GM18907 (cell line): ENCODE results near the gene ZYX.
A peak's percentile ranks its signal among the peaks of the same experiment; 100 is the strongest.

ENCODE experiments used
- ATAC-seq: cut with Tn5 transposase; IDR thresholded peaks from one replicate; pipeline ENCODE4 v1.9.1; 2021; ENCODE audit warnings: mild to moderate bottlenecking, moderate library complexity; ENCODE audit not compliant: unreplicated experiment

Gene ZYX, protein sequence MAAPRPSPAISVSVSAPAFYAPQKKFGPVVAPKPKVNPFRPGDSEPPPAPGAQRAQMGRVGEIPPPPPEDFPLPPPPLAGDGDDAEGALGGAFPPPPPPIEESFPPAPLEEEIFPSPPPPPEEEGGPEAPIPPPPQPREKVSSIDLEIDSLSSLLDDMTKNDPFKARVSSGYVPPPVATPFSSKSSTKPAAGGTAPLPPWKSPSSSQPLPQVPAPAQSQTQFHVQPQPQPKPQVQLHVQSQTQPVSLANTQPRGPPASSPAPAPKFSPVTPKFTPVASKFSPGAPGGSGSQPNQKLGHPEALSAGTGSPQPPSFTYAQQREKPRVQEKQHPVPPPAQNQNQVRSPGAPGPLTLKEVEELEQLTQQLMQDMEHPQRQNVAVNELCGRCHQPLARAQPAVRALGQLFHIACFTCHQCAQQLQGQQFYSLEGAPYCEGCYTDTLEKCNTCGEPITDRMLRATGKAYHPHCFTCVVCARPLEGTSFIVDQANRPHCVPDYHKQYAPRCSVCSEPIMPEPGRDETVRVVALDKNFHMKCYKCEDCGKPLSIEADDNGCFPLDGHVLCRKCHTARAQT

DNA sequence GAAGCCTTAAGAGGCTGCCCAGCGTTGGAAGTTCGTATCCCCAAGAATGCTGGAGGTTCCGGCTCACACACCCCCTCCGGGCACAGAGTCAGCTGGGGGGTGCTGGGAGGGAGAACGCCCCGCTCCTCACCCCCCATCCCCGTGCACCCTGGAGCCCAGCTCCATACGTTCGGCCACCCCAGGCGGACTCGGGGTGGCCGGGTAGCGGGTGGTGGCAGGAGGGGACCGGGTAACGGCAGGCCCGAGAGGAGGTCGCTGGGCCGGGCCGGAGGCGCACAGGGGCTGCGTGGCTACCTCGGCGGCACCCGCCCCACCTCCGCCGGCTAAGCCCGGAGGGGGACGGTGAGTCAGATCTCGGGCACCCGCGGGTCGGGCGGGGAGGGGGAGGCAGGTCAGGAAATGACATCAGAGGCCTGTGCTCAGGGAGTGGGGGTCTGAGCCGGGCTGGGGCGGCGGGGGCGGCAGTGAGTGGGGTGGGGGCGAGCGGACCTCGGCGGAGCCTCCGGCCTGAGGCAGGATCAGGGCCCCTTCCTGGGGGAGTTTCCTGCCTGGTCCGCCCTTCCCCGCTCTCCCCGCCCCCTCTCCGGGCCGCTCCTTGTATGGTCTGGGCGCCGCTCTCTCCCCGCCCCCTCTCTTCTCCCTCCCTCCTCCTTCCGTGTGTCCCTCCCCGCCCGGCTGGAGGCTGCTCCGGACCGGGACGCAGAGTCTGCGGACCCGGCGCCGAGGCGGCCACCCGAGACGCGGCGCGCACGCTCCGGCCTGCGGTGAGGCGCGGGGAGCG lies at the start of gene ZYX:
ZYX (plus strand) TSS at position 700 of the 781 bp plus-strand sequence. CDS start 227 bp downstream, outside the sequence.
- peak; percentile 81 for ATAC-seq

DNA sequence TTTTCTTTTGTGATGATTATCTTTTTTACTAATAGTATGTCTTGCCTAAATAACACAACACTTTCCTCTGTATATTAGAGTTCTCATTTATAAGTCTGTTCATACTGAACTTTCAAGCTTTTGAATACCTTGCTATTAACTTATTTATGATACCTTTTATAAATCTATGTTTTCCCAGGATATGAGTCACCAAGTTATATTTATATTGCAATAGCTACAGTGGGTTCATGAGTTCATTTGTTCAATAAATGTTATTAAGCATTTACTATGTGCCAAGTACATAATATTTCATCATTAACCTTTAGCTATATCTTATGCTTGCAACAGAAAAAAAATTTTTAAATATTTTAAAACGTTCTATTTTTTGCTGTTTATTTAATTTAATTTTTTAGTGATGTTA lies 46.9 kb upstream of the ZYX start:
- no peak for ATAC-seq

DNA sequence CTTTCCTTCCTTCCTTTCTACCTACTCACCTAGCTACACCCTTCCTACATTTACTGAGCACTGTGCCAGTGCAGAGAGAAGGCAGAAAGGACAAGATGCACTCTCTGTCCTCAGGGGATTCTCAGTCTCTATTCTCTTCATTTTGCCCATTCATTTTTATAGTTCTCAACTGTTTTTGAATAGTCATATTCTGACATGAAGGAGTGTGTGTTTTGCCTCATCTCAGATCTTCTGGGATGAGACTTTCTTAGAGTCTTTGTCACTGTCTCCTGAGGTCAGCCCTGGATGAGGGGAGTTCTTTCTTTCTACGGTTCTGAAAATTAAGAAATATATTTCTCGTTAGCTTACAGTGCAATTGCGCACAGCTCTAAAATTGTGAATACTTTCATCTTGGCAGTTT lies 43.9 kb upstream of the ZYX start:
- no peak for ATAC-seq

DNA sequence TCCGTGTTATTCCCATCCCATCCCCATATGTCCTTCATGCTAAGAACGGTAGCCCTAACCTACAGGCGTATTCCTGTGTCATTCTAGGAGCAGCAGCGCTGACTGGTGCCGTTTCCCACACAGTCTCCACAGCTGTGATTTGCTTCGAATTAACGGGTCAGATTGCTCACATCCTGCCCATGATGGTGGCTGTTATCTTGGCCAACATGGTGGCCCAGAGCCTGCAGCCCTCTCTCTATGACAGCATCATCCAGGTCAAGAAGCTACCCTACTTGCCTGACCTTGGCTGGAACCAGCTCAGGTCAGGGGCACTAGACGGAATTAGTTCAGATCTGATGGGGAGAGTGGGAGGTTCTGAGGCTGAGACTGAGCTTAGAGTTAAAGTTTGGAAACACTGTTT lies 39.3 kb upstream of the ZYX start:
- no peak for ATAC-seq

DNA sequence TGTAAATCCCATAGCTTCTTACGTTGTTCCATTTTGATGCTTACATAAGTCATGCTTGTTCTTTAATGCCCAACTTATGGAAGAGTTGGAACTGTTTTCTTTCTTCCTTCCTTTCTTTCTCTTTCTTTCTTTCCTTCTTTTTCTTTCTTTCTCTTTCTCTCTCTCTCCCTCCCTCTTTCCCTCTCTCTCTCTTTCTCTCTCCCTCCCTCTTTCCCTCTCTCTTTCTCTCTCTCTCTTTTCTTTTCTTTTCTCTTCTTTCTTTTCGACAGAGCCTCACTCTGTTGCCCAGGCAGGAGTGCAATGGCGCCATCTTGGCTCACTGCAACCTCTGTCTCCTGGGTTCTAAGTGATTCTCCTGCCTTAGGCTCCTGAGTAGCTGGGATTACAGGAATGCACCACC lies 37.5 kb upstream of the ZYX start:
- ATAC-seq: no peak

DNA sequence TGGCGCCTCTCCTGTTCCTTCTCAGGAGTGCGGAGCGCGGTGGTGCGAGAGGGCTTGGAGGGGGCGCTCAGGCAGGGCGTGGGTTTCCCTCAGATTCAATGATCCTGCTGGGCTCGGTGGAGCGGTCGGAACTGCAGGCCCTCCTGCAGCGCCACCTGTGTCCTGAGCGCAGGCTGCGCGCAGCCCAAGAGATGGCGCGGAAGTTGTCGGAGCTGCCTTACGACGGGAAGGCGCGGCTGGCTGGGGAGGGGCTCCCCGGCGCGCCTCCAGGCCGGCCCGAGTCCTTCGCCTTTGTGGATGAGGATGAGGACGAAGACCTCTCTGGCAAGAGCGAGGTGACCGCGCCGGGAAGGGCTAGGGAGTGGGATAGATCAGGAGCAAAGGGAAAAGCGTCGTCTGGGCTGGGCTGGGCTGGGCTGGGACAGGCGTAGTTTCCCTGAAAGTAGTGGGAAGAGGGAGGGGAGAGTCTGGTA lies 35.7 kb upstream of the ZYX start:
- peak; percentile 77 for ATAC-seq

DNA sequence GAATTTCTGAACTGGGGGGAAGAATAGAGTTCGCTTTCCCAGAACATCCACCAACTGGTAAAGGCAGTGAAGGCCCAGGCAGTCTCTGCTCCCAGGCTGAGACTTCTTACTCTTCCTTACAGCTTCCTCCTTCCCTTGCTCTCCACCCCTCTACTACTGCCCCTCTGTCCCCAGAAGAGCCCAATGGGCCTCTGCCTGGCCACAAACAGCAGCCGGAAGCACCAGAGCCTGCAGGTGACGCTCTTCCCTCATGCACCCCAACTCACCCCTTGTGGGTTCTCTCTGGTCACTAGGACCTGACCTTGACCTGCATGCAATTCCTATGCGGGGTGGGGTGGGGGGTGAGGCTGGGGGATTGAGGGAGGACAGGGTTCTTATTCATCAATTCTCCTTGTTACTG lies 35.1 kb upstream of the ZYX start:
- ATAC-seq: no peak

DNA sequence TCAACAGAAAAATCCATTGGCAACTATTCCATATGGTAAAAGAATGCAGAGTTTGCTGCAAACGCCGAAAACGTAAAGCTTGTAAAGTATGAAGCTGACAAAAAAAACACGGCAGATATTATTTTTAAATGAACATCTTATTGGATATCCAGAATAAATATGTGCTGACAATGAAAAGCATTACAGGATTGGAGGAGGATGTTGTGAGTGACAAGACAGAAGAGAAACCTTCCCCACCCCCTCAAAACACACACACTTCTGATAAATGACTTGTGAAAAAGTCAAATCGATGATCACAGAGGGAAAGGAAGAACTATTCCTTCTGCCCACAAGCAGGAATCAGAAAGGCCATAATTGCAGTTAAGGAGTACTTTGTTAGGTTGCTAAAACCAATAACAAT lies 33.2 kb upstream of the ZYX start:
- ATAC-seq: no peak

DNA sequence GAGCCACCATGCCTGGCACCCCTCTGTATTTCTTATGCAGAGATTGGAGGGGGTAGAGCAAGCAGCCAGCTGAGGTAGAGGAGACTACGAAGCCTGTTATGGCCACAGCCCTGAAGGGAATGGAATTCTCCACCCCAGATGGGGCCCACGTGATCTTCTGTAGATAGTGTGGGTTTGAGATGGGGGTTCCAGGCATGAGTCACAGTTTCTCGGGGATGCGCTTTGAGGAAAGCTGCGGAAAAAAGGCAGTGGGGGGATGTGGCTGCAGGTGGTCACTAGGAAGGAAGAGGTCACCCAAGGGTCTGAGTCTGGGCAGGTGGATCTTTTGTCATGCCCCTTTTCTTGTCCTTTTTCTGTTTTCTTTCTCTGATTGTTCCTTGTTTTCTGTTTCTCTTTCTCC lies 30.1 kb upstream of the ZYX start:
- no peak for ATAC-seq

DNA sequence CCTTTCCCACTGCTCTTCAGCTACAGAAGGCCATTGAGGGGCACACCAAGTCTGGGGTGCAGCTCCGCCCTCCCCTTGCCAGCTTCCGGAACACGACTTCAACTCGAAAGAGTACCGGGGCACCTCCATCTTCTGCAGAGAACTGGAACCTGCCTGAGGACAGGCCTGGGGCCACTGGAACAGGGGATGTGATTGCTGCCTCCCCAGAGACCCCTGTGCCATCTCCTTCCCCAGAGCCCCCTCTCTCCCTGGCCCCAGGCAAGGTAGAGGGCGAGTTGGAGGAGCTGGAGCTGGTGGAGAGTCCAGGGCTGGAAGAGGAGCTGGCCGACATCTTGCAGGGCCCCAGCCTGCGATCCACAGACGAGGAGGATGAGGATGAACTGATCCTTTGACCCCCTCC lies 29.6 kb upstream of the ZYX start:
- no peak for ATAC-seq

DNA sequence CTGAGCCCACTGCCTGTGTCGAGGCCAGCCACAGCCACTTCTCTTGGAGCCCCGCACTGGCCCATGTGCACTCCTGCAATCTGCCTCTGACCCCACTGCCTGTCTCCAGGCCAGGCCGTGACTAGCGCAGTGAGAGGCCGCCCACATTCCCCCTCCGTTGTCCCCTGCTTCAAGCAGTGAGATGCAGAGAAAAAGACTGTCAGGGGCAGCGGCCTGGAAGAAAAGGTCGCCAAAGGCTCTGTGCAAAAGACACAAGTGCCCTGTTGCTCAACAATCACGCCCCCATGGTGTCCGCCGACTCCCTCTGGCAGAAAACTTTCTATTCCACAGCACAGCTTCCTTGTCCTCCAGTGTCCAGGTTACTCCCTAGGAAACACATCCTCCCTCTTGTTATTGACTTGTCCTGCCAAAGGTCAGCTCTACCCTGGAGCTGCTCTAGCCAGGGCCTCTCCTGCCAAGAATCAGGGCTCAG lies 28.6 kb upstream of the ZYX start:
- ATAC-seq: no peak

DNA sequence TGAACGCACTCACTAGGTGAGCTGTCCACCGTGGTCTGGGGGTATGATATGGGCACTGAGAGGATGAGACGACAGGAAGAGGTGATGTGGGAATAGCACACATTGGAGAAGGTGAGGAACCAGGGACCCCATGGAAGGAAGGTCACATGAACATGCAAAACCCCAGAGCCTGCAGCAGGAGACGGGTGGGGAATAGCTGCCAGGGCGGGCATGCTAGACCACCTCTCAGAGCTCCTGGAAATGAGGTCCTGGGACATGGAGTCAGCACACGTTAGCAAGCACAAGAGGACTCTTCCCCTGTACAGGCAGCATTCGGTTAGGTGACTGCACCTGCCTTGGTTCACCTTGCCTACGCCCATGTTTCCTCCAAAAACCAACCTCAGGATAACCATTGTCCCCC lies 26.8 kb upstream of the ZYX start:
- no peak for ATAC-seq

DNA sequence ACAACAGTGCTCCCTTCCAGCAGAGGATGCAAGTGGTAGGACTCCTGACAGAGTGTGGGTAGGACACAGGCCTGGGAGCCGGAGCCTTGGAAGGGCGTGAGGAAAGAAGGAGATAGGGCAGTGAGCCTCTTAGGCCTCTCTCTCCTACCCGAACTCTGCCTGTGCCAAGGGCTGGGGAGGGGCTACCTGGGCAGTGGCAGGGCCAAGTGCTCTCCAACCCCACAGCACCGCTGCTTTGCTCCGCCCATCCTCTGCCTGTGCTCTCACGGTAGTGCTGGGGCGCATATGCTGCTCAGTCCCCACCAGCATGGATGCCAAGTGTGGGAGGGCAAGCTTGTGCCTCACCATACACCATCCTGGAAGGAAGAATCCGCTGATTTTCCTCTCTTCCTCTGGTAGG lies 26.2 kb upstream of the ZYX start:
- no peak for ATAC-seq

DNA sequence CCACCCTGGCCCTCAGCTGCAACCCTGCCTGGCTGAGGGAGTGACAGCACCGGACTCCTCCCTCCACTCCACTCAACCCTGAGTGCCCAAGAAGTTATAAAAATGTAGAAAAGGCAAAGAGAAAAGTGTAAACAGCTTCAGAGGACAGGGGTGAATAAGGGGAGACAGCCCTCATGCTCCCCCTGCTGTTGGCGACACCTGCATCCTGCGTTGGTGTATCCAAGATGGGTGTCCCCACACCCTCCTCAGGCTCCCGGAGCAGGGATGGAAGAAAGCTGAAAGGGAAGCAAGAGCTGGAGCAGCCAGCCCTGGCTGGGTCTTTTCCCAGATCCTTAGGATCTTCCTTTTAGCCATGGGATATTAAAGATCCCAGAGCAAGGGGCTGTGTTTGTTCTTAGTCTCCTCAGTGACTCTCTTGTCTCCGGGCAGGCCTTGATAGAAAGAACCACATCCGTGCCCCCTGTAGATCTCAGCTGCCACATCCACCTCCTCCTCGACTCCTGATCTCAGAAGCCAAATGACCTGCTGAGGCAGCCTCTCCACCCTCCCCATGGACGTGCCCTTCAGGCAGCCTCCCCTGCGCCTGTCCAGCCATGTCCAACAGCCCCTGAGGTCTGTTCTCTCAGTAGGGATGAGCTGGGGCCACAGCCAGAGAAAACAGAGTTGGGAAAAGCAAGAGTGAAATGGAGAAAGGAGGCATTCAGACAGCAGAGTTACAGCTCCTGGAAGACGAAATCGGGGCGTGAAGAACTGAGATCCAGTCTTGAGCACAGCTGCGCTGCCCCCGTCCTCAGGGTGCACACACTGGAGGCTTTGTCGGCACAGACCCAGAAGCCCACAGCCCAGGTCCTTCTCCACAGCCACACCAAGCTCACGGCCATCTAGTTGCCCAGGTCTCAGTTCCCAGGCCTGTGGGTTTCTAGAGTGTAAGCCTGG lies 25.4 kb upstream of the ZYX start:
- no peak for ATAC-seq

DNA sequence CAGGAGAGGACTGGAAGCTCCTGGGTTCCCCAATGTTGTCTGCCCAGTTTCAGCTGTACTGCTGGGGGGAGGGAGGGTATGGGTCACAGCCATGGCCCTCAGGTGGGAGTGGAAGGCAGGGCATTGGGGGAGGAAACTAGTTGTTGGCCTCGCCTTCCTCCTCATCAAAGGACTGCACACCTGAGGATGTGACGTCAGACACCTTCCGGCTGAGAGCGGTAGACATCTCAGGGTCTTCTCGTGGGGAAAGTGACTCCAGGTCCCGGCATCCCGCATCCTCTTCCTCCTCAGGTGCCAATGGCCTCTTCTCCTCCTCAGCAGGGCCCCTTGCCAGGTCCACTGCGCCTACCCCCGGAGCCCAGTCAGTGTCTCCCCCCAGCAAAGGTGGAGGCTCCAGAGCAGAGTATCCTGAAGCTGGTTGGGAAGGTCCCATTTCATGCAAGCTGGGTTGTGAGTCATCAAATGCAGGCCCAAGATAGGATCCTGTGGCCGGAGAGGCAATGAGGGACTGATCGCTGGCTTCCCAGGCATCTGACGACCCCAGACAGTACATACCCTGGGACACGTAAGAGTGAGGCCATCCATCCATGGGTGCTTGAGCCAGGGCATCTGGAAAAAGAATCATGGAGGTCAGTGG lies 24.6 kb upstream of the ZYX start:
- ATAC-seq: no peak

DNA sequence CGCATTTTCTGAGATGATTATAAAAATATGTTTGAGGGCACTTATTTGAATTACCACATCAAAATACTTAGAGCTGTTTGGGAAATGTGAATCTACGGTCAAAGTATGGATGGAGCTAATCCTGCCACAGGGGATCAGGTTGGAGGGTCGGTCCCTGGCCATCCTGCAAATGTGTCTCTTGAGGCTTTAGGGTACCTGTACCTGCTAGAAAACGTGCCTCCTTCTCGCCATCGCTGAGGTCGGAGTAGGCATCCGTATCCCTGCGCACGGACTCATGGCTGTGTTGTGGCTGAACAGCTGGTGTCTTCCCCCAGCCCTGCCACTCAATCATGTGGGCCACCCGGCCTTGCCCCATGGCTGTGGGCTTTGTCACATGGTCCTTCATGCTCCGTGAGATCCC lies 22.5 kb upstream of the ZYX start:
- ATAC-seq: no peak

DNA sequence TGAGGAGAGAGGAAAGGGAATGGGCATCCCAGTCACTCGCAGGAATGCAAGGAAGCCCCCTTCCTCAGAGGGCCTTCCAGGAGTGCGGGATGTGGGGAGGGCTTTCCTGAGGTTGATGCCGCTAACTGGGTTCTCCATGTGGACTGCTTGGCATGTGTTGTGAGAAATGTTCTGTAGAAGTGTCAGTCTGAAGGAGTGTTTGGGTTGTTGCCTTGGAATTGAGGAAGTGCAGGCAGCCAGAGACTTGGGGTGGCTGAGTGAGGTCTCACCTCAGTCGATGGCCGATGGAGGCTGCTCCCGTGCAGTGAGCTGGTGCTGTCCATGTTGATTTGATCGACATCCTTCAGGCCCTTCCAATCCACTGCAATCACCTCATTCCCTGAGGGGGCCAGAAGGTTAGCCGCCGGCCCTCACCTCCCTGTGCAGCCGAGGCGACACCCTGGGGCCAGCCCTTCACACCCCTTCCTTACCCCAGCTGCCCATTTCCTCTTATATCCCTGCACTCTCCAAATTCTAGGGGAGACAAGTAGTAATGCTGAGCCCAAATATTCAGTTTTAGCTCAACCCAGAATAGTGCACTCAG lies 21.3 kb upstream of the ZYX start:
- no peak for ATAC-seq

DNA sequence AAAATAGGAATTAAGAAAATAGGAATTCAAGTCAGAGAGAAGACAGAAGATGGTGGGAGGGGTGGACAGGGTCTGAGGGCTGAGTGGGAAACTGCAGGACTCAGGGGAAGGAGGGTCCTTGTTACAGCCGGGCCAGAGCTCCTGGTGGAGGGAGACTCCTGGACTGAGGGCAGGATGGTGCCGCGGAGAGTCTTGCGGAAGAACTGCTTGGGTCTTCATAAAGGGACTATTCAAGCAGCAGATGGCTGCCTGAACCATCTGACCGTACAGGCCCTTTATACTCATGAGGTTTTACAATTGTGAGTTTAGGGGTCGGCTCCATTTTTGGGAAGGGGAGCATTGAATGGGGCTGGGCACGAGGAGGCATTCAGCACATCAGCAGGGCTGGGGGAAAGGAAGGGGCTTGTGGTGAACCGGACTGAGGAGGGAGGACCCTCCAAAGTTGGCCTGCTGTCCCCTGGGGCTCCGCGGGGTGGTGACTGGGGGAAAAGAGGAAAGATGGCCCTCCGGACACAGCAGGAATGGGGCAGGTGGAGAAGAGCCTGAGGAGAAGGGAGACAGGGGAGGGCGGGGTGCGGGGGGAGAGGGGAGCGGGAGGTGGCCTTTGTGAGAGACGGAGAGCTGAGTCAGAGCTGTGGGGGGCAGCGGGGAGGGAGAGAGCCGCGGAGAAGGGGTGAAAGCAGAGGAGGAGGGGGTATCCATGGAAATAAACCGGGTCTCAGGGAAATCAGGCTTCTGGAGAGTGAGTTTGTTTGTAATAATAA lies 20.2 kb upstream of the ZYX start:
- no peak for ATAC-seq

DNA sequence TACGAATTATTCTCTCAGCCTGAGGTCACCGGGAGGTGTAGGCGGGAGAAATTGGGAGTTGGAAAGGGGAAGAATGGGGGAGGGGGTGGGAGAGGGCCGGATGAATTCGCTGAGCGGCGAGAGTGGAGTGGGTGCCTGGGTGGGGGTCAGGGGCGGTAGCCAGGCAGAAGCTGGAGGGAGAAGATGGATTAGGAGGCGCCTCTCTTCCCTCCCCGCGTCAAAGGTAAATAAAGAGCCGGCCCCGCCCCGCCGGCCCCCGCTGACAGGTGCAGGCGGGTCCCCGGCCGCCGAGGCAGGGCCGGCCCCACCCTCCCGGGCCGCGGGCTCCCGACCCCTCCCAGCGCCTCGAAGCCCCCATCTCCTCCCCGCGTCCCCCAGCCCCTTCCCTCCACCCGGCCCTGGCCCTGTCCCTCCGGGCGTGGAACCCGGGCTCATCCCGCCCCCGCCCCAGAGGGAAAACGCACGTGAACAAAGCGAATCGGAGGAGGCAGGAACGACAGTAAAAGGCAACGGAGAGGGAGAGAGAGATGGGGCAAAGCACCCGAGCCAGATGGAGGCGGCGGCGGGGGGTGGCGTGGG lies 19.5 kb upstream of the ZYX start:
- ATAC-seq: no peak
